GM18907 (cell line): Measurements from ENCODE around the gene DYNLL1.
"Not testable (repeated sequence)": the region's sequence is repeated elsewhere in the genome, so short reads cannot be mapped to it uniquely, and the experiment has no call there.

Source experiments
- ATAC-seq: cut with Tn5 transposase; IDR thresholded peaks from one replicate; pipeline ENCODE4 v1.9.1; 2021; ENCODE audit warnings: mild to moderate bottlenecking, moderate library complexity; ENCODE audit not compliant: unreplicated experiment

DYNLL1 gene

DNA sequence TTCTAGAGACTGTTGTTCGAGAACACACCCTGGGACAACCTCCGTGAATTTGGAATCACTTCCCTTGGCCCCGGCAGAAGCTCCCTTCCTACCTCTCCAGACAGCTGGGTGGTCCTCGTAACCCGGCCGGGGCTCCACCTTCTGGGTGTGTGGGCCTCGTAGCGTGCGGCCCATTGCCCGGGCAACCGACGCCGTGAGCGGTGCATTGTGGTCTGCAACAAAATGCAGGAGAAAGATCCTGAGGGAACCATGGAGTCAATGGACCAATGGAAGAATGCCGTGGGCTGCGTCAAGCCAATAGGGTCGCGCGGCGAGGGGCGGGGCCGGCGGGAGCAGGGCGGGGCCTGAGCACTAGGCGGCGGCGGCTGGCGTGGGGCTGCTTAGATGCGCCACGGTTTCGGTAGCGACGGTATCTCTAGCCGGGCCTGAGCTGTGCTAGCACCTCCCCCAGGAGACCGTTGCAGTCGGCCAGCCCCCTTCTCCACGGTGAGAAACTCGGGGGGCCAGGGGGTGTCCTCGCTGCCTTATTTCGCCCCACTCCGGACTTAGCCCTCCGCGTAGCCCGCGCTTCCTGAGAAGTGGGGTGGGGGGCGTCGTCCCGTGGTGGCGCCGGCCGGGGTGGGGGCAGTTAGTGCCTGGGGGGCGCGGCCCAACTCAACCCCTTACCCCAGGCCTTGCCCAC, at the start of gene DYNLL1:
Gene DYNLL1 (plus strand): TSS at position 383 of the 682 bp plus-strand sequence. CDS start 309 bp downstream, outside the sequence.
- ATAC-seq = peak; percentile 94

DNA sequence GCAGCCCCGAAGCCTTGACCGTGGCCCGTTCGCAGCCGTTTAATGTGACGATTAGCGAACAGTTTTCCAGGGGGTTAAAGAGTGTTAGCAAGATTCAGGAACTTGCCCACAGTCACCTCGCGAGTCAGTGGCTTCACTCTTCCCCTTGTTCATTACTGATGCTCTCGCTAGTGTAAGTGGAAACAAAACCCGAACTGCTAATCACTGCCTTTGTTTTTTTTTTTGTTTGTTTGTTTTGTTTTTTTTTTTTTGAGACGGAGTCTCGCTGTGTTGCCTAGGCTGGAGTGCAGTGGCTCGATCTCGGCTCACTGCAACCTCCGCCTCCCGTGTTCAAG, 49.1 kb upstream of the DYNLL1 start:
- ATAC-seq = not testable (repeated sequence)

- ATAC-seq = no peak
Measured at GRCh38 chr12:120447992-120448391, 47.9 kb upstream of the DYNLL1 start.

DNA sequence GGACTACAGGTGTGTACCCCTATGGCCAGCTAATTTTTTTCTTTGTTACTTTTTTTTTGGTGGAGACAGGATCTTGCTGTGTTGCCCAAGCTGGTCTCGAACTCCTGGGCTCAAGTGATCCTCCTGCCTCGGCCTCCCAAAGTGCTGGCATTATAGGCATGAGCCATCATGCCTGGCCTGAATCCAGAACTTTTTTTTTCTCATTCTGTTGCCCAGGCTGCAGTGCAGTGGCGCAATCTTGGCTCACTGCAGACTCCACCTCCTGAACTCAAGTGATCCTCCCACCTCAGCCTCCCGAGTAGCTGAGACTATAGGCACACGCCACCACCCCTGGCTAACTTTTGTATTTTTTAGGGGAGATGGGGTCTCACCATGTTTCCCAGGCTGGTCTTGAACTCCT, 43.4 kb upstream of the DYNLL1 start:
- not testable (repeated sequence) for ATAC-seq

DNA sequence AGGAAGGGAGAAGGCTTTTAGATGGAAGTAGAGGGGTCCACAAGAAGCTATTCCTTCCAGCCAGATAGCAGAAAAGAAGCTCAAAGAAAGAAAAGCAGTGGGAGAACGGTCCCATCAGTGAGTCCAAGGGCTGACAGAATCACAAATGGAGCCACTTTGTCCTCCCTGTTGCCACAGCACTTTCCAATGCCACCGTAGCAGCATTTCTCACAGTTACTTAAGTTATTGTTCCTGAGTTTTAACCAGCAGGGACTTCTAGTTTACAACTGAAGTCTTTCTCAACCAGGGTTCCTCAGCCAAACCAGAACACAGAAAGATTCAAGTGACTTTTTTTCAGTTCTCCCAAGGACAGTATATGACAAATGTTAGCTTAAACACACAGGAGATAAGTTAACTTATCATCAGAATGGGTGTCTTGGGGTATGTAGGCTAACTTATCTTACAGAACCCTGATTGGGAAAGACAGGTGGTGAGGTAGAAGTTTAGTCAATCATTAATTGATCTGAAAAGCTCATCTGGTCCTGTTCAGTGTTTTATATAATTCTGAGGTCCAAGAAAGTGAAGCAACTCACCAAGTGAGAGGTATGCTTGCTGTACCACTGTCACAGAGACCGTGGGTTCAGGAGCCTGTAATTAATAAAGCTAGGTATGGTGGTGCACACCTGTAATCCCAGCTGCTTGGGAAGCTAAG, 42.7 kb upstream of the DYNLL1 start:
- no peak for ATAC-seq

- peak; percentile 48 for ATAC-seq
Measured at GRCh38 chr12:120453977-120454376, 41.9 kb upstream of the DYNLL1 start.

DNA sequence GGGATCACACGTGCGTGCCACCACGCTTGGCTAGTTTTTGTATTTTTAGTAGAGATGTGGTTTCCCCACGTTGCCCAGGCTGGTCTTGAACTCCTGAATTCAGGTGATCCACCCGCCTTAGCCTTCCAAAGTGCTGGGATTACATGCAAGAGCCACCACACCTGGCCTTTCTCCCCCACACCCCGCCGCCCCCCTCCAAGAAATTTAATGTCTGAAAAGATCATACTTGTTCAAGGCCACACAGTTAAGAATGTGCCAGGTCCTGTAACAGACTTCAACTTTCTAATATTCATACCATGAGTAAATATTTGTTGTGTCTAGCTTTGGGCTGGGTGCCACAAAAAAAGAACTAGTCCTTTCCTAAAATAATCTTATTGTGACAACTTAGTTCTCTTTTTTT, 40.6 kb upstream of the DYNLL1 start:
- no peak for ATAC-seq

GRCh38 chr12:120457133-120457532, 38.8 kb upstream of the DYNLL1 start:
- no peak for ATAC-seq

- no peak for ATAC-seq
Measured at GRCh38 chr12:120460157-120460556, 35.8 kb upstream of the DYNLL1 start.

DNA sequence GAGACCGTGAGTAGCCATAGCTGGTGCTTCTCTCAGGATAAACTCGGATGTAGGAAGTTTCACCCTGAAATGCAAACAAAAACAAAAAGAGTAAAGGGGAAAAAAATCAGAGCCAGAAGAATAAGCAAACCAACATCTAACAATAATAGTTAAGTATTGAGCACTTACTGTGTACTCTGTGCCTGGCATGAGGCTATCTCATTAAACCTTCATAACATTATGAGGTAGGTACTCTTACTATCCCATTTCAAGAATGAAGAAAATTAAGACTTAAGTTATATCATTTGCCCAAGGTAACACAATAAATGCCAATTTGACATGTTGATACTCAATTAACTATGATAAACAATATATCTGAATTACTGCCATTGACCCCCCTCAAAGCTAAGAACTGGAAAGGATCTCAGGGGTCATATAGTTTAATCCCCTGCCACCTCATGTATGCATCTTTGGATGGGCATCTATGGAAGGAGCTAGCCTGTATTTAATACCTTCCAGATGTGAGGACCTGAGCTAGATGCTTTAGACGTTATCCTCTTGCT, 33.7 kb upstream of the DYNLL1 start:
- ATAC-seq = no peak

- ATAC-seq = no peak
Measured at GRCh38 chr12:120463712-120464111, 32.2 kb upstream of the DYNLL1 start.

- ATAC-seq = no peak
Measured at GRCh38 chr12:120465756-120466155, 30.2 kb upstream of the DYNLL1 start.

- no peak for ATAC-seq
Measured at GRCh38 chr12:120466560-120467315, 29.2 kb upstream of the DYNLL1 start.

GRCh38 chr12:120467439-120467838, 28.5 kb upstream of the DYNLL1 start:
- ATAC-seq = no peak

- peak; percentile 12 for ATAC-seq
Measured at GRCh38 chr12:120468325-120468820, 27.5 kb upstream of the DYNLL1 start.

DNA sequence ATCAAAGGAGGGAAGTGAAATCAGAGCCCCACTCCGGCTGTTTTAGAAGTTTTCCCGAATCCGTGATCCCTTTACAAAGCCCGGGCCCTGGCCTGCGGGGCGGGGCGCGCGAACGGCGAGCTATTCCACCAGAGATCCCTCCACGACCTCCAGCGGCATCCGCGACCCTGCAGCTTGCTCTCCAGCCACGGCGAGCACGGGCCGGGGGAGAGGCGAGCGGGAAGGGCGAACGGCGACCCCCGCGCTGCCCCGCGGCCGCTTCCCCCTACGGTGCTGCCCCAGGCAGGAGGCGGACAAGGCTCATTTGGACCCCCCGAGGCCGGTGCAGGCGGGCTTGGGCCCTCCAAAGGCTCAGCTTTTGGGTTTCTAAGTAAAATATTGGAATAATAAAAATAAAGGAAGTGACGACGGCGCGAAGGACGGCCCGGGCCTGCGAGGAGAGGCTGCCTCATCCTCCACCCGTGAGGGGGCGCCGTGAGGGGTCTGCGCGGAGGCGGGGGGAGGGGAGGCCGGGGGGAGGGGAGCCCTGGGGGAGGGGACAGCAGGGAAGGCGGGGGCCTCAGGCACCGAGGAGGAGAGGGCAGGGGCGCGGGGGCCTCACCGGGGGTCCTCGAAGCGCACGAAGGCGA, 27.0 kb upstream of the DYNLL1 start:
- peak; percentile 30 for ATAC-seq

- peak; percentile 75 for ATAC-seq
Measured at GRCh38 chr12:120469450-120470149, 26.3 kb upstream of the DYNLL1 start, which contains the start of gene SRSF9. Gene SRSF9, minus strand, starts transcription at chr12:120469748. Its CDS starts 139 bp downstream, at chr12:120469609.

GRCh38 chr12:120470150-120470784, 25.6 kb upstream of the DYNLL1 start:
- ATAC-seq = no peak

GRCh38 chr12:120472521-120472920, 23.4 kb upstream of the DYNLL1 start:
- no peak for ATAC-seq
